Colonic mucosa (tissue), 4 donors: ENCODE results near the gene PTPRN2. TPM values are rescaled to one million over a fixed set of nuclear protein-coding genes. Genes with fewer than 3 reads are reported as not detected.

Experiments used
- DNase-seq: peaks from one replicate; pipeline ENCODE4 v3.0.0-alpha.2; 2020
- H3K27ac ChIP-seq: fragments of 200-600 bp; one replicate; pipeline ENCODE4 v1.8.0; 2021
- H3K27me3 ChIP-seq: fragments of 200-600 bp; one replicate; pipeline ENCODE4 v1.8.0; 2021
- H3K36me3 ChIP-seq: fragments of 200-600 bp; one replicate; pipeline ENCODE4 v1.8.0; 2021
- H3K4me1 ChIP-seq: fragments of 200-600 bp; one replicate; pipeline ENCODE4 v1.8.0; 2021; ENCODE audit warnings: mild to moderate bottlenecking
- H3K4me3 ChIP-seq: fragments of 200-600 bp; one replicate; pipeline ENCODE4 v1.8.0; 2021
- H3K9ac ChIP-seq, 2 donors: one replicate each; pipeline ENCODE4 v1.7.0; 2013; ENCODE audit warnings: control low read depth in 2 of 2, low read depth in 2 of 2, low read length in 2 of 2
- H3K9me3 ChIP-seq: fragments of 200-600 bp; one replicate; pipeline ENCODE4 v1.8.0; 2021
- intact Hi-C: fragments of 100-400 bp; cut with DNase I; formaldehyde crosslinking; loops from one replicate; pipeline ENCODE4 v1.14.1; 2022
- total RNA-seq, 2 donors: library from RNA; stranded (reverse); fragmentation: NEBNext Ultra II Directional in 1 of 2; extraction: Animal tissue kit (Norgen Biotek cat#: 25700) in 1 of 2; gene quantifications; one replicate each; pipeline ENCODE4 v1.2.1, GENCODE V29; 2021
- TF ChIP-seq, protein P1 (sequence below): fragments of 200-600 bp; IDR thresholded peaks from one replicate; pipeline ENCODE4 v1.8.0; 2022; ENCODE audit warnings: antibody characterized with exemption, mild to moderate bottlenecking
- donor health status: healthy.
- donor health status: DM: no; HTN: no; CAD: no.
- donor health status: DM: no; HTN: no; CAD: no.

PTPRN2 gene
- total RNA-seq, 2 donors from 2014 or later = 14.7 to 21.6 TPM

DNA sequence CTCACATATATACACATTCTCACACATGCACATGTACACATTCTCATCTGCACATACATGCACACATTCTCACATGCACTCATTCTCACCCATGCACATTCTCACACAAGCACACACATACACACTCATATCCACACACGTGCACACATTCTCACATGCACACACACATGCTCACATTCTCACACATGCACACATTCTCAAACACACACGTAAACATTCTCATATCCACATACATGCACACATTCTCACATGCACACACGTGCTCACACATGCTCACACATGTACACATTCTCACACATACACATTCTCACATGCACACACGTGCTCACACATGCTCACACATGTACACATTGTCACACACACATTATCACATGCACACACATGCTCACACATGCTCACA, 260.6 kb downstream of the PTPRN2 start:
- no peak for DNase-seq
- H3K9me3 ChIP-seq = no peaks in the 10 kb centered on the region
- H3K27me3 ChIP-seq = no peaks in the 10 kb centered on the region
- H3K27ac ChIP-seq = no peak overlapping the region
- intact Hi-C loops = no loop called here
- no peaks in the 10 kb centered on the region for H3K36me3 ChIP-seq
- TF ChIP-seq, protein P1, sequence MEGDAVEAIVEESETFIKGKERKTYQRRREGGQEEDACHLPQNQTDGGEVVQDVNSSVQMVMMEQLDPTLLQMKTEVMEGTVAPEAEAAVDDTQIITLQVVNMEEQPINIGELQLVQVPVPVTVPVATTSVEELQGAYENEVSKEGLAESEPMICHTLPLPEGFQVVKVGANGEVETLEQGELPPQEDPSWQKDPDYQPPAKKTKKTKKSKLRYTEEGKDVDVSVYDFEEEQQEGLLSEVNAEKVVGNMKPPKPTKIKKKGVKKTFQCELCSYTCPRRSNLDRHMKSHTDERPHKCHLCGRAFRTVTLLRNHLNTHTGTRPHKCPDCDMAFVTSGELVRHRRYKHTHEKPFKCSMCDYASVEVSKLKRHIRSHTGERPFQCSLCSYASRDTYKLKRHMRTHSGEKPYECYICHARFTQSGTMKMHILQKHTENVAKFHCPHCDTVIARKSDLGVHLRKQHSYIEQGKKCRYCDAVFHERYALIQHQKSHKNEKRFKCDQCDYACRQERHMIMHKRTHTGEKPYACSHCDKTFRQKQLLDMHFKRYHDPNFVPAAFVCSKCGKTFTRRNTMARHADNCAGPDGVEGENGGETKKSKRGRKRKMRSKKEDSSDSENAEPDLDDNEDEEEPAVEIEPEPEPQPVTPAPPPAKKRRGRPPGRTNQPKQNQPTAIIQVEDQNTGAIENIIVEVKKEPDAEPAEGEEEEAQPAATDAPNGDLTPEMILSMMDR = no peak
- no peak overlapping the region for H3K9ac ChIP-seq
- no peaks in the 10 kb centered on the region for H3K4me1 ChIP-seq
- no peak overlapping the region for H3K4me3 ChIP-seq

DNA sequence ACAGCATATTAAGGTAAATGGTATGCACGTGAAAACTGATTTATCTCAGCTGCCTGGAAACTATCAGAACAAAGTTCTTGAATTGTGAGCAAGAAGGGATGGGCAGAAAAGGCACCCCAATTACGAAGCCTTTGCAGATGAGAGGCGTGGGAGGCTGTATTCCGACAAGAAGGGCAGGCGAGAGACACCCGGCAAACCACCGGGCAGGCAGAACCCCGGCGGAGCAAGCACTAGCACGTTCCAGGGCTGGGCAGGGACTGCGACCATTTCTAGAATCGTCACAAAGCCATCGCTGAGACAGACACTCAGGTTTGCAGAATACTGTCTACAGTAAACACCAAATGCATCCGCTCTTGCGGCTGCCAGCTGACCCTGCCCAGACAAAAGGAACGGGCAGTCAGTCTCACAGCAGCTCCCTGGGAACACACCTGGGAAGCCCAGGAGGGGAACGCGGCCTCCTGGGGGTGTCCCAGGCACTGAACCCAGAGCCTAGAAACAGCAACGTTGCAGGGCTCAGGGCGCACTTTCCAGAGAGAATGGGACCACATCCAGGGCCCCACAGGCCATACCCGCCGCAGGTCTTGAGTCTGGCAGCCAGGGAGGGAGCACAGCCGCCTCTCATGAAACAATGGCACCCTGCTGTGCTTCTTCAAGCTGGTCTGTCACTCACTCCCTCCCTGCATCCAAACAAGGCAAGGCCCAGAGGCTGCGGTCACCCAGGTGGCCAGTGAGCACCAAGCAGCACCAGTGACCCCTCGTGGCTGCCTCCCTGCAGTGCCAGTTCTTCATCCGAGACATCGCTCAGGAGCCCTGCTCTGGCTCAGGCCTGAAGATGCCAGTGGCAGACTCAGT, 261.9 kb downstream of the PTPRN2 start:
- TF ChIP-seq, protein P1 = no peak
- no peaks in the 10 kb centered on the region for H3K9me3 ChIP-seq
- no peaks in the 10 kb centered on the region for H3K36me3 ChIP-seq
- H3K27ac ChIP-seq = no peak overlapping the region
- no peak overlapping the region for H3K4me3 ChIP-seq
- intact Hi-C loops = no loop called here
- H3K9ac ChIP-seq = no peak overlapping the region
- no peaks in the 10 kb centered on the region for H3K27me3 ChIP-seq
- DNase-seq = no peak
- no peaks in the 10 kb centered on the region for H3K4me1 ChIP-seq

DNA sequence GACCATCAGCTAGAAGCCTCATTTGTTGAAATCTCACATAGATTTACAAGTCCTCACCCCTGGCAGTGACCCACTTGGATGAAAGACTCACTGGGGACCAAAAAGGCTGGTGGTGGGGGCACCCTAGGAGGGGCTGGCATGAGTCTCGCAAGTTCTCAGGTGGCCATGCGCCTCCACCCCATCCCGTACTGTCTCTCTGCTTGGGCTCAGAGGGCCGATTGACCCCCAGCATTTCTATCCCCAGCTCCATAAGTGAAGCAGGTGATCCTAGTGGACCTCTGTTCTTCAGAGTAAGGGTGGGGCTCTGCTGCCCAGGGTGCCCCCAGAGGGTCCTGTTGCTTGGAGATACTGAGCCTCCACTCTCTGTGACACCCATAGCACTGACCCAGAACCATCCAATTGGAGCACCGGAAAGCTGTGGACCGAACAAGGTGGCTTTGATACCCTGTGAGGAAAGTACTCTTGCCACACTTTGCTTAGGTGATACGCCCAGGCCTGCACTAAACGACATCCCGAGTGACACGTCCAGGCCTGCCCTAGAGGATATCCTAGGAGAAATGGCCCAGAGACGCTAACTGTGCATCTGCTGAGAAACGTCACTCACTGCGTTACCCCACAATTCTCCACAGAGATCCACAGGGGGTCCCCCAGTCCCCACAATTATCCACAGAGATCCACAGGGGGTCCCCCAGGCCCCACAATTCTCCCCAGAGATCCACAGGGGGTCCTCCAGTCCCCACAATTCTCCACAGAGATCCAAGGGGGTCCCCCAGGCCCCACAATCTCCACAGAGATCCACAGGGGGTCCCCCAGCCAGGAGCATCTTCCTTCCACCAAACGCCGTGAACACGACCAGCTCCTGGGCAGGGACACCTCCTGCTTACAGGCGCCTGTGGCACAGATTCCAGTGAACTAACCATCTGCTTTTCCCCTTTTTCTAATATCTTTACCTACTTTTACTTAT, 262.9 kb downstream of the PTPRN2 start:
- no peak for DNase-seq
- Histone ChIP-seq H3K4me3 (no peak overlapping the region), H3K27me3 (no peaks in the 10 kb centered on the region), H3K9ac (no peak overlapping the region), H3K4me1 (no peaks in the 10 kb centered on the region), H3K9me3 (no peaks in the 10 kb centered on the region), H3K27ac (no peak overlapping the region), H3K36me3 (no peaks in the 10 kb centered on the region)
- TF ChIP-seq, protein P1 = no peak
- intact Hi-C loops = no loop called here

DNA sequence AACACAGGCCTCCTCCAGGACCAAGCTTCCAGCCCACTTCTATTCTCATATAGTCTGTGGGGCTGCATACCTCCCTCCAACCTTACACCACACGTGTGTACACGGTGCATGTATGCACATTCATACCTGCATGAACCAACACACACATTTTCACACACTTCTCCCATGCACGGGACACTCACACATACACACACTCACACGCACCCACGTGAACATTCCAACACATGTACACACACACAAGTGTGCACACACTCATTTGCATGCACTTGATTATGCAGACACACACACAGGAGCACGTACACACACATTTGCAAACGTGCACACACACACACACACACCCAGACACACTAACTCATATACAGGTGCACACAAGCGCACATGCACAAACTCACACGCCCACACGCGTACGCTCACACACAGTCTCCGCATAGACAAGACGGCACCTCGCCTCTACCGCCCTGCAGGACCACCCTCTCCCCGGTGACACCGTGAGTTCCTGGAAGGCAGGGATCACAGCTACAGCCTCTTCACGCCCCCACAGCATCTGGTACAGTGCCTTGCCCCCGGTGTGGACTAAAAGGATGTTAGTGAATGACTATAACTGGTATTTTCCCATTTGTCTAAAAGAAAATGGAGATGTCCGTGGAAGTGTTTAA, 263.8 kb downstream of the PTPRN2 start:
- no peaks in the 10 kb centered on the region for H3K4me1 ChIP-seq
- DNase-seq = no peak
- no peak overlapping the region for H3K9ac ChIP-seq
- intact Hi-C loops = no loop called here
- H3K36me3 ChIP-seq = no peaks in the 10 kb centered on the region
- no peak overlapping the region for H3K27ac ChIP-seq
- no peaks in the 10 kb centered on the region for H3K9me3 ChIP-seq
- H3K4me3 ChIP-seq = no peak overlapping the region
- TF ChIP-seq, protein P1 = no peak
- no peaks in the 10 kb centered on the region for H3K27me3 ChIP-seq
